GM21447 (cell line): Measurements from ENCODE around the gene BORCS6.

Experiments
- ATAC-seq: cut with Tn5 transposase; IDR thresholded peaks from one replicate; pipeline ENCODE4 v1.9.1; 2021; ENCODE audit not compliant: unreplicated experiment

The BORCS6 gene

DNA sequence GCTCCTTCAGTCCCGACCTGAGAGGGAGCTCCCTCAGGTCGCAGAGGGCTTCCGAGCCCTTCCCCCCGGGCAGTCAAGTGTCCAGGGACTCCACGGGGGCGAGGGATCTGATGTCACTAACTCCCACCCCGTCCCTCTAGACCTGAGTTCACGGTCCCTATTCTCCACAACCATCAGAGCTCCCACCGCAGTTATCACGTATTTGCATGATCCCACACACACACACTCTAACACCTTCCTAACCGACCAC is 34.1 kb downstream of the BORCS6 start:
- no peak for ATAC-seq

DNA sequence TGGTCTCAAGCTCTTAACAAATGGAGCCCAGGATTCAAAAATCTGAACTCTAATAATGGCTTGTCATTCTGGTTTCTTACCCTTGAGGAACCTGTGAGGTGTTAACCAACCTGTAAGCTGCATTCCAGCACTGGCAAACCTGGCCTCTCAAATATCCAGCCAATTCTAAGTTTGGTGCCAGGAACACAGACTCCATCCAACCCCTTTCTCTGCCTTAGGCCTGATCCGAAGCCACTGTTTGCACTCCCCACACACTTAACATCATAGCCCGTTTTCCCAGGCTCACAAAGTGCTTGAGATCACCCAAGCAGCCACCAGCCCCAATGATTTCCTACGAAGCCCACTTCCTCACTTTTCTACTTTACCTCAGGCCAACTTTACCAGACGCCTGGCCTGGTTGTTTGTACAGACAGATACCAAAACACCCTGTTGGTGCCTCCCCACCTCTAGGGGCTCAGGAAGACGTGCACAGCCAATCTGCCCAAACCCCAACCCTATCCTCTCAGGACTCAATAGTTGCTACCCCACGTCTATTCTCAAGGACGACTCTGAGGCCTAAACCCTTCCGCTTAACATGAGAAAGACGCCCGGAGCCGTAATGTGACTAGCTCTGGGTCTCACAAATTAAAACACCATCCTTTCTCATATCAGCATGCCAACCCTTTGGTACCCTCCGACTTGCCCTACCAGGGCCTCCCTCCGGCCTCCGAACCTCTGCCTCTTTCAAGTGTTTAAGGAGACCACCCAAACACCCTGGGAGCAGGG is 34.6 kb downstream of the BORCS6 start:
- no peak for ATAC-seq

DNA sequence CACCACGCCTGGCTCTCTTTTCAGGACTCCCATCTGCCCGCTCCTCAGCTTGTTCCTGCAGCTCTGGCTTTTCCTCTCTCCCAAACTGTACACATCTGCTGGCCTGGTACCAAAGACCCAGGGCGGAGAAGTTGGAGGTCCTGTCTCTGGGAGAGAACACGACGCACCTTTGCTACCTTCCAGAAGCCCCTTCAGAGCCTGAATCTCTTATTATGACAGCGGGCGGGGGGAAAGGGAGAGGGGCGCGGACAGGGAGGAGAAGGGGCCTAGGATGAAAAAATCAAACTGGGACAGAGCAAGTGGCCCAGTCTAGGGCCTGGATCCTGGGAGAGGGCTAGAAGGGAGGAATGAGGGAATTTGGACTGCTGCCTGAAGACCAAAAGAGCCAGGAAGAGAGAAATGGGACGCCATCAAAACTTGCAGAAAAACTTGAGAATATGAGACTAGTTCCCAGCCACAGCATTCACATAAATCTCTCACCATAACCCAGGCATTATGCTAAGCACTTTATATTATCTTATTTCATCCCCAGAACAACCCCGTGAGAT is 35.3 kb downstream of the BORCS6 start:
- ATAC-seq, result no peak

DNA sequence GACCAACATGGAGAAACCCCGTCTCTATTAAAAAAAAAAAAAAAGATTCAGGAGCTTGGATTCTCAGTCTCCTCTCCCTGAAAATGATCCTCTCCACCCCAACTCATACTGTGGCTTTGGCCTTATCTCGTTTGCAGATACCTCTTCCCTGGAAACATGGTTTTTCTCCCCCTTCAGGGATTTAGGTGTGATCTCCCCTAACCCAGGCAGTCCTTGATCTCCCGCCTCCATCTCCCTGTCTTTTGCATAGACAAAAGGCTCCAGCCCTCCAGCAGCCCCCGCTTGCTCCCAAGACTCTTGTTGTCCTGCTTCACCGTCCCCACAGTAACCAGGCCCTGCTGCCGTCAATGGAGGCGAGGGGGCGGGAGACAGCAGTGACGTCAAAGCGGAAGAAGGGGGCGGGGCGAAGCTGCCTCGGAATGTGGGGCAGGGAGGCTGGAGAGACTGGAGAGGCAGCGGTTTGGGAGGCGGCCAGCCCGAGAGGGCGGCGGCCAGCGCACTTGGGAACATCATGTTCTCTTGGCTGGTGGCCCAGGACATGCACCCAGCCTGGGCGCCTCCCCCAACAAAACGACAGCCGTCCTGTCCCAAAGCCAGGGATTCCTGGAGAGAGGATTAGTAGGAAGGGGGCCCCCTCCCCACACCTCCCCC is 35.9 kb downstream of the BORCS6 start:
- no peak for ATAC-seq

DNA sequence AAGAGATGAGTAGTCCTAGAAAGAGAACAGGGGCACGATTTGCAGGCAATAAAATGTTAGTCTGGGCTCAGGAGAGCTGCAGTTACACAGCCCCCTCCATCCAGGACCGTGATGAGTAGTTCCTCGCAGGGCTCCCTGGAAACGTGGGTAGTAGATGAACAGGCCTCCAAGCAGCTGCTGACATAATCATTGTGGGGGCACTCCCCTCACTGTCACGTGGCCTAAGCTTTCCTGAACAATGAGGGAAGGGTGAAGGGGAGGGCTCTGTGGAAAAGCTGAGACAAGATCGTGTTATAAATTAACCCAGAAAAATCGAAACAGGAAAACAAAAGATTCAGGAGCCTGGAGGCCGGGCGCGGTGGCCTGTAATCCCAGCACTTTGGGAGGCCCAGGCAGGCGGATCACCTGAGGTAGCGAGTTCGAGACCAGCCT is 36.4 kb downstream of the BORCS6 start:
- ATAC-seq, result no peak

DNA sequence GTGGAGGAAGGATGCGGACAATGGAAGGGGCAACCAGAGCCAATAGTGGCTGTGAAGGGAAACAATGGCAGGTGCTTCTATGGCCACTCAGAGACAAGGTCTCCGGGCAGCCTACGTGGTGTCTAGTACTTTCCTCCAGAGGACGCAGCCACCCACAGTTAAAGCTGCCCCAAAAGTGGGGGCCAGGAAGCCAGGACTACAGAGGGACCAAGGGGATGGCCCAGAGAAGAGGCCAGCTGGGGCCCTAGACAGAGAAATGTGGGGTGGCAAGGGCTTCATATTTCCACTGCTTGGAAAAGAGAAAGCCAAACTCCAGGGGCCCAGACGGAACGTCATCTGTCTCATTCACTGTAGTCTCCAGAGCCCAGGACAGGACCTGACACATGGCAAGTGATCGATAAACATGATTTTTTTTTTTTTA is 36.9 kb downstream of the BORCS6 start:
- ATAC-seq, result no peak

DNA sequence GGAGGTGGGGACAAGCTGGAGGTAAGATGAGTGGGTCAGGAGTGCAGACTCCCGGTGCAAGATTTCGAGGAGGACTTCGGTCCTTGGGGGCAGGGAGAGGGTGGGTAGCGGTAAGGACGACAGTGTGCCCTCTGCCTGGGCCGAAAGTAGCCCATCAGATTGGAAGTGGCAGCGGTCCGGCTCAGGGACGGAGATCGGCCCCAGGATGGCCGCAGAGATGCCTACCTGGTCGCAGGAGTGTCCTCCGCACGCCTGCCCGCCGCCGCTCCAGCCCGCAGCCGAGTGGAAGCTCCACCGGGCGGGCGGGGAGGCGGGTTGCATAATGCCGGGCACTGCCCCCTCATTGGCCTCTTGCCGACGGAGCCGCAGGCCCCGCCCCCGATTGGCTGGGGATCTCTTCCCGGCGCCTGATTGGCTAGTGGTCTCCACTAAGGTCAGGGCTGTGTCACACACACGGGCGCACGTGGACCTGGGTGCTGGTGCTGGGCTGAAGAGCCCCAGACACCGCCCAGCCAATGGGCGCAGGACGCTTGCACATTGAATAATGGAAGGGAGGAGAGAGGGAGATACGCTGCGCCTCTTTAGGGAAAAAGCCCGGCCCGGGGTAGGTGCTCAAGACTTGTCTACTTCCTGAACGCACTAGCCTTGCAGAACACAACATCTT is 37.7 kb downstream of the BORCS6 start, which contains the start of gene PER1:
TSS of gene PER1 (minus strand) at position 293 of the 664 bp plus-strand sequence. CDS start 1,698 bp downstream, outside the sequence.
- ATAC-seq, result no peak

DNA sequence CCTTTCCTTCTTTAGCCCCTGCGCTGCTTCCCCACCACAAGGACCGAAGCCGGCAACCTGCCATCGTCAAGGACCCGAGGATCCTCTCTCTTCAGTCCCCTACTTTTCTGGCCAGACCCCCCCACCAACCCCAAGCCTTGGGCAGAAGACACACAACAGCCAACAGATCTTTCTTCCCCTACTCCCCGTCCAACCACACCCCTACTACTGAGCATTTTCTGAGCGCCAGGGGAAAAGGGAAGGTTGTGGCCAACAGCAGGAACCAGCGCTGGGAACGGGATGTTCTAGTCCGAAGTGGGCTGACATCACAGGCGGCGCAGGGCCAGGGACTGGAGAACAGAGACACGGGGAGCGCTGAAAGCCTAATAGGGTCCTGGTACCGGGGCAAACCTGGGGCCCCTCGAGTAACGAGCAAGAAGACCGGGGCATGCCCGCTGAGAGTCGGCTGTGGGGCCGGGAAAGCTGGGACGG is 38.3 kb downstream of the BORCS6 start:
- no peak for ATAC-seq

DNA sequence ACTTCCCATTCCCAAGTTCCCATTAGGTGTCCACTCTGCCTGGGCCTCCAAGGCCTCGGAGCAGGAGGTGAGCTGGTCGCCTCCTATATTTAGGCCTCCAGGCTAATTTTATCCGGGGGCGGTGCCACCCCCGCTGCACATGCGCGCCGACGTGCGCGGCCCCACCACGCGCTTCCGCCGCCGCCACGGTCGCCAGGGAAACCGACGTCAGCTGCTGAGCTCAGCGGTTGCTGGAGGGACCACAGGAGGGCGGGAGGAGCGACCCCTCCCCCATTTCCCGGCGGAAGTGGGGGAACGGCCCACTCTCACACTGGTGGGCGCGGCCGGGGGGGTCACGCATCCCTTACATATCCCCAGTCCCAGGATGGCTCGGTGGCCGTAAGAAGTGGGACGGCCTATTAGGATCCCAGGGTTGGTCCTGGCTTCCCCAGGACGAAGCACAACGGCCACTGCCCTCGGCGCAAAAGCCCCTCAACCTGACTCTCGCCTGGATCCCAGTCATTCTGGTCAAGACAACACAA is 38.8 kb downstream of the BORCS6 start:
- ATAC-seq, result peak; percentile 37

DNA sequence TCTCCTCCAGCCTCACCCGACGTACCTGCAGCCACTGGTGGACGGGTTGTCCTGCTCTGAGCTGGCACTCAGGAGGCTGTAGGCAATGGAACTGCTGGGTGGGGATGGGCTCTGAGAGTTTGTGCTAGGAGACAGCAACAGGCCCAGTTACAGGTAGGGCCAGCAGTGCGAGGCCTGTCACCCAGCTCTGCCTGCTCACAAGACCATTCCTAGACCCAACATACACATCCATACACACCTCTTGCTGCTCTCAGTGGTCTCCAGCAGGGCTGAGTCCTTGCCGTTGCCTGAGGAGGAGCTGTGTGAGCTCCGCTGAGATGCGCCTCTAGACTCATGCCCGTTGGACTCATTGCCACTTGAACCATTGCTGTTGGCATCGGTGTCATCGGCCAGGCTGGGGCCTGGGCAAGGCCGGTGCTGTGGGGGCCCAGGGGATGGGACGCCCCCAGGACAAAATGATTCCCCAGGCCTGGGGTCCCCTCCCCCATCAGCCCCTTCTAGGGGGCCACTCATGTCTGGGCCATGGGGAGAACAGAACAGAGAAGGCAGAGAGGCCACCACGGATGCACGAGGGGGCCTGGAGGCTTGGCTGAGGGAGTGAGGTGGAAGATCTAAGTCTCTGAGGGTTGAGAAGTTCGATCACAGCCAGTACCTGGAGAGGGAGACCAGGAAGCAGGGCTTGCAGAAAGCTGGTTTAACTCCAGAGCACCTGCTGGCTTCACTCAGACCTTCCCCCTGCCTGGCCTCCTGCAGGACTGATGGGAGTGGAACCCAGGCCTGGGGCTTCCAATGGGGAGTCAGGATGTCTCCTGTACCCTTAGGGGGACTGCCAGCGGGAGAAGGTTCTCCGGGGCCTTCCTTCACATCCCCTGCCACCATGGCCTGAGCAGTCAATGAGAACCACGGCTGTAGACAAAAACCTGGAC is 39.5 kb downstream of the BORCS6 start:
- no peak for ATAC-seq

DNA sequence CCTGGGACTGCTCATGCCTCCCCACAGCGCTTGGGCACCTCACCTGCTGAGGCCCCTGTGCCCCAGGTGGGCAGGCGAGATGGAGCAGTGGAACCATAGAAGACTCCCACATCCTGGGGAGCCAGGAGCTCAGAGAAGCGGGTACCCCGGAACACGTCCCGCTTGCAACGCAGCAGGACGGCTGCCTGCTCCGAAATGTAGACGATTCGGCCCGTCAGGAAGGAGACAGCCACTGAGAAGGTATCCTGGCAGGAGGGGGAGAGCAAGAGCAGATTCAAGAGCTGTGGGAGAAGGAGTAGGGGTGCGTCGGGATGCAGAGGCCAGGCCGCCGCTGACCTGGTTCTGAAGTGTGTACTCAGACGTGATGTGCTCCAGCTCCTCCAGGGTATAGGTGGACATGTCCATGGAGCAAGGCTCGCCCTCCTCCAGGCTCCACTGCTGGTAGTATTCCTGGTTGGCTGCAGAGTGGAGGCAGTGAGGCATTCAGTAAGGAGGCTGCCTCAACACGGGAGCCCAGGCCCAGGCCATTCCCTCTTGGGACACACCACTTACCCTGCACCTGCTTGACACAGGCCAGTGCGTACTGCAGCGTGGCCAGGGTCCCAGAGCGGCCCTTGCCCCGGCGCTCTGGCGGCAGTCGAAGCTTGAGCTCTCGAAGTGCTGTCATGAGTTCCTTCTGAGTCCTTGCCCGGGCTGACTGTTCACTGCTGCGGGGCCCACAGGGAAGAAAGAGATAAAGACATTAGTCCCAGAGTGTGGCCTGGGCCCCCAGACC is 40.4 kb downstream of the BORCS6 start:
- ATAC-seq, result no peak

DNA sequence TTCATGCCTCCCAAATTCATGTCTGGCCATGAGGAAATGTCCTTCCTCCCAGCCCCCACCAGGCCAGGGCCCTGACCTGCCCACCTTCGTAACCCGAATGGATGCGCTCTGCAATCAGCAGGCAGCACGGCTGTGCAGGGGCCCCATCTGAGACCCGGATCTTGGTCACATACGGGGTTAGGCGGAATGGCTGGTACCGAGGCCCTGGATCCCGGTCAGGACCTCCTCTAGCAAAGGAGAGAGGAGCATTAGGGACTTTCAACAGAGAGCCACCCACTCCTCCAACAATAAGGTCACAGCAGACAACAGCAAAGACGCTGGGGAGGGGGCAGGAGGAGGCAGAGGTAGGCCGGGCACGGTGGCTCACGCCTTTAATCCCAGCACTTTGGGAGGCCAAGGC is 41.4 kb downstream of the BORCS6 start:
- ATAC-seq, result no peak

DNA sequence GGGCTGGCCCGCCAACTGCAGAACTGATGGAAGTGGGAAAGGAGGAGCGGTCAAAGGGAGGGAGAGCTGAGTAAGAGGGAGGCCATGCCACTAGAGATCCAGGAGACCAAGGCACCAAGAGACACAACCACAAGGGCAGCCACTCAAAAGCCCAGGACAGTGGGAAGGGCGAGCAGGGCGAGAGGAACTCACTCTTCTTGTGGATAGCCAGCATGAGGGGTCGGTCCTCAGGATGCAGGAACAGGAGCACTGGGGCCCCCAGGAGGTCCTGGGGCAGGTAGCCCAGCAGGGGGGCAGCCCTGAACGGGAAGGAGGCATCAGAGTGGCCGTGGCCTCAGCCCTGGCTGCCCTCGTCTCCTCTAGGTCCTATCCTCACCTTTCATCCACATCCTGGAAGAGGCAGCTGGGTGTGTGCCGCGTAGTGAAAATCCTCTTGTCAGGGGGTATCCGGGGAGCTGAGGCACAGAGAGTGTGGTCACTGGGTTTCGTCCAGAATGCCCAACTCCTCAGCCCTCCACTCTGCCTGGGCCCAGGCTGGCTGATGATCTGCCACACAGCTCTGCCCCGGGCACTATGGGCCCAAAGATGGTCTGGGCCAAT is 42.1 kb downstream of the BORCS6 start:
- ATAC-seq, result no peak

DNA sequence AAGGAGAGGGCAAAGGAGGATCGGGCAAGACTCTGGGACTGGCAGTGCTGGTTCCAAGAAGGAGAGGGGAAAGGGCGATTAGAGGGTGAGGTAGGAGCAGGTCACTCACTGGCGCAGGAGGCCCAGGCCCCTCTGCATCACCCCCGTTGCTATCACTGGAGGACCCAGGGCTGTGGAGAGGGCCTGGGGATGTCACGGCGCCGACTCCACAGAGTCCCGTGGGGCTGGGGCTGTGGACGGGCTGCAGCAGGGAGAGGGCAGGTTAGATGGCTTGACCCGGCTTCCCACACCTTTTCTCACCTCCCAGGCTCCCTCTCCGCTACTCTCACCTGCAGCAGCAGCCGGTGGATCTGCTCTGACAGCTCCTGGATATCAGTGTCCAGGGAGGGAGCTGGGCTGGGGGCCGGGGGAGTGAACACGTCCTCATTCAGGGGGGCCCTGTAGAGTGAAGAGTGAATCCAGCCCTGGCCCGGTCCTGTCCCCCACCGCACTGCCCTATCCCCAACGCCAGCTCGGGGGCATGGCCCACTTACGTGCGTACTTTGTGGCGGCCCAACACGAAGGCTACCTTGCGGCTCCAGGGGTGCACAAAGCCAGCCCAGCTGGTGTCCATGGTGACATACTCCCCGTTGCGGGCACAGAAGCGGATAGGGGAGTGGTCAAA is 42.7 kb downstream of the BORCS6 start:
- no peak for ATAC-seq

DNA sequence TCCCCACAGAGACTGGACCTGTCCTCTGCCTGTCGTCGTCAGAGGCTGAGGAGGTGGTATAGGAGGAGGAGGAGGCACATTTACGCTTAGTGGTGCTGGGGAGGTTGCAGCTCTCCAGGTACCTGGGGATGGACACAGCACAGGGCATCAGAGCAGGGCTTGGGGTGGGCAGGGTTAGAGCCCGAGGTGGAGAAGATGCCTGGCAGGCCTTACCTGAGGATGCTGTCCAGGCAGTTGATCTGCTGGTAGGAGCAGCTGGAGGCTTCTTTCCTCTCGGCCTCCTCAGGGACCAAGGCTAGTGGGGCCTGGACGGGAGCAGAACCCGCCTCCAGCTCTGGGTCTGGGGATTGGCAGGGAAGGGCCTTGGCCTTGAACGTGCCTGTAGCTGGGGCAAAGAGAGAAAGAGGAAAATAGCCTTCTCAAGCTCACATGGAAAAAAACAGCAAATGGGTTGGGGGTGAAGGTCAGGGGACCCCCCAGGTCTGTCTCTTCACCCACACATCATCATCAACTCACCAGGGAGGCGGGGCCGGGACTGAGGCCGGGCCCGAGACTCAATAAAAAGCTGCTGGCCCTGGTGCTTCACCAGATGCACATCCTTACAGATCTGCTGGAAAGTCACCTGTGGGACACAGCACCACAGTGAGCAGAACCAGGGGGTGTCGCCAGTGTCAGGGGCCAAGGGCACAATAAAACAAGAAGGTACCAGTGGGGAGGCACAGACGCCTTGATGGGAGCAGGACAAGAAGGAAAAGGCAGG is 43.4 kb downstream of the BORCS6 start:
- no peak for ATAC-seq

DNA sequence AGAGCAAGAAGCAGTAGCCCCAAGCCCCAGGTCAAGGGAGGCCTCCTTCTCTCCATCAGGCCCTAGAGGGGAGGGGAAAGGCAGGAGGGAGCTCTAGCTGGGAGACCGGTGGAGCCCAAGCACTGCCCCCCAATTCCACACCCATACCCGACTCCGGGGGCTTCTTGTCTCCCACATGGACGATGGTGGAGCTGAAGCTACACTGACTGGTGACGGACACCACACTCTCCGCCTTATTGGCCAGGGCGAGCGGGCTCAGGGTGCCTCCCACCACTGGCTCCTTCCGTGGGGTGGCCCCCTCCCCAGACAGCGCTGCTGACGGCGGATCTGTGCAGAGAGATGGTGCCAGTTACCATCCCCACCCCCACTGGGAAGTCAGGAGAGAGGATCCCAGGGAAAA is 44.2 kb downstream of the BORCS6 start:
- no peak for ATAC-seq

DNA sequence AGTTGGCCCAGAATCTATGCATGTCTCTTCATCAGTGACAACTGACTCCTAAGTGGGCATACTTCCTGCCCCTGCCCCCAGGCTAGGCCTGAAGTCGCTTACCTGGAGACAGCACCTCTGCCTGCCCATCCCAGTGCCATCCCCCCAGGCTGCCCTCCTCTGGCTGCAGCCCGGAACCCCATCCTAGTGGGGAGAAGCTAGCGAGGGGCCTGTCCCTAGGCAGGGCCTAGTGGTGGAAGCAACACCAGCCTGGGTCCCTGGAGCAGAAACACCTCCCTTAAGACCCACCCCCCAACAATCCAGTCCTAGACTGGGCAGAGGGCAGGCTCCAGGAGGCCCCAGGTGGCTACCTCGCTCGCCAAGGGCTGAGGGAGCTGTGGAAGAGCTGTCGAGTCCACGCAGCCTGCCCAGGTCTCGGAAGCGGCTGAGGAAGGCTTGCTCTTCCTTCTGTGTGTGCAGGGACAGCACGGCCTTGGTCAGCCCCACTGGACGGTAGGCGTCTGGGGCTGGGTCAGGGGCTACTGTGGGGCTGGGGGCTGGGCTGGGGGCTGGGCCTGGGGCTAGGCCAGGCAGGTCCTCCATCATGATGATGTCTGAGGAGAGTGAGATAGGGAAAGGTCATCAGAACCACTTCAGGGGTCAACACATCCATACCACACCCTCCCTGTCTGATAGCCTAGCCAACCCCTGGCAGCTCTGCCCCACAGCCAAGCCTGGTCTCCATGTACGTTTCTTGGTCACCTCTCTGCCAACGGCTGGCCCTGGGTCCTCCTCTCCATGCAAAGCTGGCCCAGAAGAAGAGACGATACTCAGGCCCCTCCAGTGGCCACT is 45.4 kb downstream of the BORCS6 start:
- no peak for ATAC-seq
